Keratinocyte (primary cell): Measurements from ENCODE around the gene SMPD3.

ENCODE experiments used
- EZH2 ChIP-seq: IDR thresholded peaks from one replicate; pipeline ENCODE4 v1.6.1; 2012; ENCODE audit warnings: inconsistent platforms, mild to moderate bottlenecking, low read length, moderate library complexity
- TF ChIP-seq, protein P1 (sequence below), 3 experiments: IDR thresholded peaks in 1 of 3; conservative IDR thresholded peaks in 1 of 3; optimal IDR thresholded peaks in 1 of 3; 2 replicates in 2 of 3; 3 replicates in 1 of 3; pipeline versions ENCODE3 to v1.5.1; 2011; ENCODE audit warnings: low read length in 3 of 3, mild to moderate bottlenecking in 3 of 3, moderate library complexity in 2 of 3, control low read depth in 1 of 3, inconsistent platforms in 1 of 3; ENCODE audit not compliant: insufficient read depth in 2 of 3; ENCODE audit errors: extremely low read depth in 1 of 3

- TF ChIP-seq, protein P1, sequence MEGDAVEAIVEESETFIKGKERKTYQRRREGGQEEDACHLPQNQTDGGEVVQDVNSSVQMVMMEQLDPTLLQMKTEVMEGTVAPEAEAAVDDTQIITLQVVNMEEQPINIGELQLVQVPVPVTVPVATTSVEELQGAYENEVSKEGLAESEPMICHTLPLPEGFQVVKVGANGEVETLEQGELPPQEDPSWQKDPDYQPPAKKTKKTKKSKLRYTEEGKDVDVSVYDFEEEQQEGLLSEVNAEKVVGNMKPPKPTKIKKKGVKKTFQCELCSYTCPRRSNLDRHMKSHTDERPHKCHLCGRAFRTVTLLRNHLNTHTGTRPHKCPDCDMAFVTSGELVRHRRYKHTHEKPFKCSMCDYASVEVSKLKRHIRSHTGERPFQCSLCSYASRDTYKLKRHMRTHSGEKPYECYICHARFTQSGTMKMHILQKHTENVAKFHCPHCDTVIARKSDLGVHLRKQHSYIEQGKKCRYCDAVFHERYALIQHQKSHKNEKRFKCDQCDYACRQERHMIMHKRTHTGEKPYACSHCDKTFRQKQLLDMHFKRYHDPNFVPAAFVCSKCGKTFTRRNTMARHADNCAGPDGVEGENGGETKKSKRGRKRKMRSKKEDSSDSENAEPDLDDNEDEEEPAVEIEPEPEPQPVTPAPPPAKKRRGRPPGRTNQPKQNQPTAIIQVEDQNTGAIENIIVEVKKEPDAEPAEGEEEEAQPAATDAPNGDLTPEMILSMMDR (optimal IDR thresholded peaks at IDR 0.05 in 1 of 3, IDR thresholded peaks at IDR 0.05 in 1 of 3, conservative IDR thresholded peaks at IDR 0.05 in 1 of 3; ENCODE audit: extremely low read depth in 1 of 3, insufficient read depth in 2 of 3, low read length in 3 of 3), result no peak
- no peak for TF ChIP-seq EZH2
These were observed 24.3 kb upstream of the SMPD3 start for GRCh38 chr16:68472581-68472980.
